Left cardiac atrium (tissue), 4 donors: ENCODE data around the gene ZDHHC18. TPM values are rescaled to one million over a fixed set of nuclear protein-coding genes. Genes with fewer than 3 reads are reported as not detected.
"Not testable (repeated sequence)": the region's sequence is repeated elsewhere in the genome, so short reads cannot be mapped to it uniquely, and the experiment has no call there.

Experiments
- ATAC-seq, 2 donors: fragments of 200-7000 bp; cut with Tn5 transposase; one replicate each; pipeline ENCODE4 v1.9.1; 2020; ENCODE audit warnings: mild to moderate bottlenecking in 2 of 2, moderate library complexity in 2 of 2
- DNase-seq: peaks from one replicate; pipeline ENCODE4 v3.0.0-alpha.2; 2020
- intact Hi-C, 2 donors: fragments of 100-400 bp; cut with DNase I; formaldehyde crosslinking; loops; one replicate each; pipeline versions ENCODE4 v1.14.1 to v1.15.1; 2022 to 2023
- total RNA-seq, 2 donors: library from RNA; stranded (reverse); fragmentation: NEBNext Ultra II Directional; extraction: Animal tissue kit (Norgen Biotek cat#: 25700); gene quantifications; one replicate each; pipeline ENCODE4 v1.2.1, GENCODE V29; 2021
- donor health status: DM: no; HTN: yes; CAD: no.
- donor health status: DM: no; HTN: yes; CAD: no; lungs with severe emphysema.
- donor health status: DM: yes; HTN: yes; CAD: no.
- donor health status: Dilated cardiomyopathy.

The ZDHHC18 gene
- total RNA-seq, 2 donors from 2014 or later = 15.6 to 18.6 TPM

DNA sequence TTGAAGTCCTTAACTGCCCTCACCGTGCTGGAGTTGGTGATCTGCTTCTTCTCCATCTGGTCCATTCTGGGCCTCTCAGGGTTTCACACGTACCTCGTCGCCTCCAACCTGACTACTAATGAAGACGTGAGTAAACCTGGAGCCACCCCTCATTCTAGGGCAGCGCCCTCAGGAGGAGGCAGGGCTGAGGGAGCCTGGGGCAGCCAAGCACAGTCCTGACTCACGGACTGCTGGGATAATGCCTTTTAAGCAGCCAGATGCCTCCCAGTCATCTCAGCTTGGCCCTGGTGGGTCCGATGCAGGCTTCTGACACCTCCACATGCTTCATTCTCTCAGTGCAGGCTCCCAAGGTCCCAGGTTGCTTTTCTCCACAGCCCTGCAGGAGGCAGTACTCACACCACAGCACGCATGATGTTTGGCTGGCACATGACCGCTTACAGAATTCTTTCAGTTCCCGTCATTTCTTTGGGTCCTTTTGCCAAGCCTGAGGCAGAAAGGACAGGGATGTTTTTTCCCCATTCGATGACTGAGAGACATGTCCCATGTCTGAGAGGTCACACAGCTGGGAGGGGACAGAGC is 24.7 kb downstream of the ZDHHC18 start:
- intact Hi-C loops = no loop called here
- DNase-seq = no peak
- ATAC-seq = no peak

DNA sequence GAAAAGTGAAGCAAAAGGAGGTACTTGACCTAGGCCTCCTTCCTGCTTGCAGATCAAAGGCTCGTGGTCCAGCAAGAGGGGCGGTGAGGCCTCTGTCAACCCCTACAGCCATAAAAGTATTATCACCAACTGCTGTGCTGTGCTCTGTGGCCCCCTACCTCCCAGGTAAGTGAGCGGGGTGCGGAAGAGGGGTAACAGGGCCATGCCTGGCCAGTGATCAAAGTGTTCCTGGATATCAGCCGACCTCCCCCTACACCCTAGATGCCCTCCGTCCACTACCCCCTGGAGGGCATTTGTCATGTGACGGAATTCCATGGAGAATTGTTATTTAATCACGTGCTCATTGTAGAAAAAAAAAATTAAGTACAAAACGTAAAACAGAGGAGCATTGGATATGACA is 26.2 kb downstream of the ZDHHC18 start:
- DNase-seq (no peak), ATAC-seq (no peak)
- intact Hi-C loops = loop anchor here in 1 of 2 donors (2.0 kb wide), 1 partner anchor 26 kb away; no protein-coding TSS in a partner anchor

DNA sequence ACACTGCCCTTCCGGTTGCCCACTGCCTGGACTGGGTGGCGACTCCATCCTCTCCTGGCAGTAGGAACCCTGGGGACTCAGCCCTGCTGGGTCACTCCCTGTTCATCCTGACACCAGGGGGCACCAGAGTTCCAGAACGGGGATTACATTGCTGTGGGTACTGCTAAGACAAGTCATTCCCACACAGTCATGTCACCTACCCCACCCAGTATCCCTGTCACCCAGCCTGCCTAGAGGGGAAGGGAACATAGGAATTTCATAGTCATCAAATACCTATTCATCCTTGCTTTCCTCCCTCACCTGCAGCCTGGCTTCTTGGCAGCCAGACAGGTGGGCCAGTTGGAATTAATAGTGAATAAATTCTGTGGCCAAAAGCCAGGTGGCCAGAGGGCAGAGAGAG is 26.7 kb downstream of the ZDHHC18 start:
- DNase-seq = peak; percentile 90
- intact Hi-C loops = loop anchor here in 1 of 2 donors (2.0 kb wide), 1 partner anchor 26 kb away; no protein-coding TSS in a partner anchor
- ATAC-seq = peak; percentile 83 to 89

DNA sequence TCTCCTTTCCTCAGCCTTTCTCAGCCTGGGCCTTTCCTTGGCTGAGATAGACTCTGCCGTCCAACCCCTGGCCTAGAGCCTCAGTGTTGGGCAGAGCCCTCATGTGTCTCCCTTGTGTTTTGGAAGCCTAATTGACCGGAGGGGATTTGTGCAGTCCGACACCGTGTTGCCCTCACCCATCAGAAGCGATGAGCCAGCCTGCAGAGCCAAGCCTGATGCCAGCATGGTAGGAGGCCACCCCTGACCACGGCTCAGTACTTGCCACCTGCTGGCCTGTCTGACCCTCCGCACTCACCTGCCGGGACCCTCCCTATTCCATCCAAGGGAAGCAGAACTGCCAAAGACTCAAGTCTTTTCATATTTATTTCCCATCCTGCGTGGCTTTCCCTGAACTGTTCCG is 27.1 kb downstream of the ZDHHC18 start:
- DNase-seq = no peak
- no peak for ATAC-seq
- intact Hi-C loops = loop anchor here in 1 of 2 donors (2.0 kb wide), 1 partner anchor 25 kb away; no protein-coding TSS in a partner anchor

DNA sequence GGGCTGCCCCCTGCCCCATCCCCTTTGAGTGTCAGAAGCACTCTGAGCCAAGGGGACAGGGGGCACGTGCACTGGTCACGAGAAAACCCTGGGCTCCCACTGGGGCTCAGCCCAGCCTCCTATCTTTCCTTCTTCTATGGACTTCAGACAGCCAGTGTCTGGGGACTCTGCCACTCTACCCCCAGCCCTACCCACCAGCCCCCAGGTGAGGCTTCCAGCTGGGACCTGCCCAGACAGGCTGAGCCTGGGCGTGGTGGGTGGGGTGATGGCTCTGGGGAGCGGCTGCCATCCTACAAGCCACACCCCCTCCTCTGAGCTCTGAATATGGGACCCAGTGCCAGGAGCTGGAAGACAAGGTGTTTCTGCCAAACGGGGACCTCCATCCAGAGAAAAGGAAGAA is 28.4 kb downstream of the ZDHHC18 start:
- intact Hi-C loops = no loop called here
- ATAC-seq (no peak), DNase-seq (no peak)

DNA sequence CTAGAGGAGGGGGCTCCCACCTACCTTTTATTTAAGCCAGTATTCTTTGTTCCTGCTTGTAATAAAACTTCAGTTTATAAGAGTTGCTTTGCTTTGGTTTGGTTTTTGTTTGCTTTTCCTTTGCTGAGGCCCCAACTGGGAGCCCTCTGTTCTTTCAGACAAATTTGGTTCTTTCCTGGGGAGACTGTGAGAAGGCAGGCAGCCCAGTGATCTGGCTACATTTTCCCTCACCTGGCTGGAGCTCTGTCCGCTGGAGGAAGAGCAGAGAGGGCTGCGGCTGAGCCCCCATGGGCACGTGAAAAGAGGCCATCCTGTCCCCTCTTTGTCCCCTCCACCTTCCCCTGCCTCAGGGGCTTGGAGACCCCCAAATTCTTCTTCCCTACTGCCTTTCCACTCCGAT is 29.1 kb downstream of the ZDHHC18 start:
- no peak for DNase-seq
- no peak for ATAC-seq
- intact Hi-C loops = no loop called here

DNA sequence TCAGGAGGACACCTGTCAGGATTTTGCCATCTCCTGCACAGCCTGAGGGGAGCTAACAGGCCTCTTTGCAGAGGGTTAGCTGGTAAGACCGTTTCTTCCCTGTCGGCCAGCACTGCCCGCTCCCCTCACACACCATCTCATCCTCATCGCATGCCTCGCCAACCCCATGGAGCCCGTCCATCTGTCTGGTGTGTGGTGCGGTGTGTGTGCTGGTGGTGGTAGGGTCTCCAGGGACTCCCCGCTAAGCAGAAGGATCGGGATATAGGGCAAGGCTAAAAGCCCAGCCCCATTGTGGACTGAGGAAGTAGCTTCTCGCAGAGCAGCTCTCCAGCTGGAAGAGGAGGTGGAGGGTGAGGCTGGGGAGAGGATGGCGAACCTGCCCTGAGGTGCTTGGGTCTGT is 29.7 kb downstream of the ZDHHC18 start:
- DNase-seq (no peak), ATAC-seq (no peak)
- intact Hi-C loops = no loop called here

DNA sequence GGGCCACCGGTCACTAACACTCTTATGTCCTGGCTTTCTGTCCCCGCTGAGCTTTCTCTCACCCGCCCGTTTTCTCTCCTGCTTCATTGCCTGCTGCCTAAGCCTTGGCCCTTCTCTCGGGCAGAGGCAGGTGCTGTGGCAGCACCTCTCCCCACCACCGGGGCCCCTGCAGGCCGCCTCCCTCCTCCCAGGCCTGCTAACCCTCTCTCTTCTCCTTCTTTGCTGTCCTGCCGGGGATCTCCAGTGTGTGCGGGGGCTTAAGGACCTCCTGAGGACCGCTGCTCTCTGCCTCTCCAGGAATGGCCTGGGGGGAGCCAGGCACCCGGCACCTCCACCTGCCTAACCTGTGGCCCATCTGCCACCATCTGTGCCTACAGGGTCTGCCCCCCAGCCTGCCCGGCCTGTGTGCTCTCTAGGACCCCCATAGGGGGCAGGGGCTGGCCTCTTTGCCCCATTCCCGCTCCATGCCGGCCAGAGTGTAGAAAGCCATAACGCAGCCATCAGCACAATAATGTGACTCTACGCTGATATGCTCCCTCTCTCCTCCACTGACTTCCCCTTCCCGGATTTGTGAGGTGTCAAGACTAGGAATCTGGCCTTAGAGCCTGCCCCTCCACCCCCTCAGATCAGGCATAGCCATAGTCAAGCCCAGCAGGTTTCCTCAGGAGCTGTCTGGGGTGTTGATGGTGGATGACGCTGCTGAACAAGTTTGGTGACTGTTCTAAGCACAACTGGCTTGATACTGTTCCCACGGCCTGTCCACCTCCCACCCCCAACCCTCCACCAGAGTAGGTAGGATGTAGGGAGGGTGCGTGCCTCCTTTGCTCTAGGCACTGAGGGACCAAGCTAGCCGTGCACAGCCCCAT is 30.3 kb downstream of the ZDHHC18 start:
- ATAC-seq = no peak

DNA sequence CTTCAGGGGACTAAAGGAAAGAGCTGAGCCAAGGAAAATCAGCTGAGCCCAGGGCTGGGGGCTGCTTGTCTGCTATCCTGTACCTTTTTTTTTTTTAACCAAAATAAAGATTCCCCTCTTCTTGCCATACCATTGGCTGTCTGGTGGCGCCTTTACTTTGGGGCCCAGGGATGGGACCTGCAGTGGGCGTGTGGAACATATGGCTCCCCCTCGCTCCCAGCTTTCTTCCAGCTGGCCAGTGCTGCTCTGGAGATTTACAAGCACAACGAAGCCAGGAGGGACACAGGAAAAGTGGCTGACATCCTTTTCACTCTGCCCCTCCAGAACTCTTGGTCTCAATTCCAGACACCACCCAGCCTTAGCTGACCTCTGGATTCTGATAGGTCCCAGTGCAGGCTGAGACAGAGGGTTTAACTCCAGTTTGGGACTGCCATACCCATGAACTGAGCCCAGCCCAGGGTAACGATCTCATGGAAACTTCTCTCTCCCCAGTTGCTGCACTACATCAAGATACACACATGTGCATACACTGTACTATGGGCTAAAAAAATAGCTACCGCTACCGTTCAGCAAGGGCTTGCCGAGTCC is 31.1 kb downstream of the ZDHHC18 start:
- DNase-seq (no peak), ATAC-seq (no peak)
- intact Hi-C loops = no loop called here

More for the DNA sequence above, 30.3 kb downstream of the ZDHHC18 start:
- intact Hi-C loops = no loop called here
- no peak for DNase-seq

DNA sequence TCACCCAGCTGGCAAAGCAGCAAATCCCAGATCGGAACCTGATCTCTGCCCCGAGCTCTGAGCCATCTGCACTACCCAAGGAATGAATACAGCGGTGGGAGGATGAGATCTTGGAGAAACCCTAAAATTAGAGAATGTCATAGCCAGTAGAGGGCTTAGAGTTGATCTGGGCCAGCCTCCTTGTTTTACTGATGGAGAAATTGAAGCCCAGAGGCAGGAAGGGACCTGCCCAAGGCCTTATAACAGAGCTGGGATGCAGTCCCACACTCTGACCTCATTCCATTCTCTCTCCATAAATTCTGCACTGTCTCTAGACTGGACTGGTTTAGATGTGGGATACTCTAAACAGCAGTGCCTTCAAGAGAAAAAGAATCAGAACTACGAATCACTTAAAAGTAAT is 31.7 kb downstream of the ZDHHC18 start:
- no peak for DNase-seq
- ATAC-seq = no peak
- intact Hi-C loops = no loop called here

DNA sequence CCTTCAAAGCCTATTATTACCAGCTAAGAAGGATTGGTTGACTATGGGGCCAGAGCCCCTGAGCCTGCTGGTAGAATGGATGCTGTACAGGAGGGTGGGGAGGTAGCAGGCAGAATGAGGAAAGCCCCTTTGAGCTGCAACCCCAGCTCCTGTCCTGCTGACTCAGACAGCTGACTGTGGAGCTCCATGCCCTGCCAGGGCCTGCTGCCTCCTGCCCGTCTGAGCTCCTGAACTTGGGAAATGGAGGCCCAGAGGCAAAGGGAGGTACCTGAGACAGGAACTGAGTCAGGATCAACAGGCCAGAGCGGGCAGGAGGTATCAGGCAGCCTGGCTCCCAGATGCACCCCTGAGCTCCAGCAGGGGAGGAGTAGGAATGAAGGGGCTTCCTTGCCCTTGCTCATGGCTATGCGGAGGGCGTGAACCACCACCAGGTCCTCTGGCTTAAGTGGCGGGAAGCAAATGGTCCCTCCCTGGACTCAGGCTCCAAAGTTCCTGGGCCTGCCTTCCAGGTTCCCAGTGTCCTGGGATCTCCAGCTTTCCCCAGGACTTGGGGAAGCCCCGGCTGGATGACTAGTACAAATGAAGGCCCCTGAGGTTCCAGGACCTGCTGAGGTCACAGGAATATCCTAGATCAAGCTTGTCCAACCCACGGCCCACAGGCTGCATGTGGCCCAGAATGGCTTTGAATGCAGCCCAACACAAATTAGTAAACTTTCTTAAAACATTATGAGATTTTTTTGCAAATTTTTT is 32.6 kb downstream of the ZDHHC18 start:
- no peak for DNase-seq
- intact Hi-C loops = no loop called here
- ATAC-seq = no peak

DNA sequence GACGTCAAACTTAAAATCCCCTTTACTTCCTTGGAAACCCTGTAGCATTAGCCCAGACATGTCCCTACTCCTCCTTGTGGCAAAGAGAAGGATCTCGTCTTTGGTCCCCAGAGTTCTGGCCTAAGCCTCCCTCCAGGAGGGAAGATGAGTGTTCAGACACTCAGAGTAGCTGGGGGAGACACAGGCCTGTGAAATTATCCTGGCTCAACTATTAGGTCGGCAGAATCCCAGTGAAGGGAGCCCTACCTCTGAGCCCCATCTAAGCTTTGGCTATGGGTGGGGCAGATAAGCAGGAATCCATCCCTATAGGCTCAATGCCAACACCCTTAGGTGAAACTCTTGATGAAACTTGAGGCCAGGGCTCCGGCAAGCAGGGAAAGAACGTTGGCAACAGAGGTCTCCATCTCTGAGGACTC is 34.8 kb downstream of the ZDHHC18 start:
- intact Hi-C loops = no loop called here
- ATAC-seq (no peak), DNase-seq (no peak)

DNA sequence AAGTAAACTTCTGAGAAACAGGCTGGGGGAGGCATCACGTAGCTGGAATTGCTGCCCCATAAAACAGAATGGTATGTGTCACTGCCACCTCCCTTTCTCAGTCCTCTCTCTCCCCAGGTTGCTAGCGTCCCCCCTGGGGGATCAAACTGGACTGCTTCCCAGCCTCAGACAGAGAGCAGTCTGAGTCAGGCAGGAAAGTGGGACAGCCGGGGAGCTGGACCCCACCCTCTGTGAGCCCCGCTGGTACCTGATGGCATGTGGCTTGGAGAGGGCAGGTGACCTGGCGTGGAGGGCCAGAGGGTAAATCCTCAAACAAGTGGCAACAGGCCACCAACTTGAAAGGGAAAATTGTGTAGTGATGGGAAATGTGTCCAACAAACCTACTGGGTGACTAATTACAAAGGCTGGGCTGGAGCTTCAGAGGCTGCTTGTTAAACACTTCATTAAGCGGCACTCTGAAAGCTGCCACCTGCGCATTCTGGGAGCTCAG is 35.4 kb downstream of the ZDHHC18 start:
- ATAC-seq (no peak), DNase-seq (no peak)
- intact Hi-C loops = no loop called here

DNA sequence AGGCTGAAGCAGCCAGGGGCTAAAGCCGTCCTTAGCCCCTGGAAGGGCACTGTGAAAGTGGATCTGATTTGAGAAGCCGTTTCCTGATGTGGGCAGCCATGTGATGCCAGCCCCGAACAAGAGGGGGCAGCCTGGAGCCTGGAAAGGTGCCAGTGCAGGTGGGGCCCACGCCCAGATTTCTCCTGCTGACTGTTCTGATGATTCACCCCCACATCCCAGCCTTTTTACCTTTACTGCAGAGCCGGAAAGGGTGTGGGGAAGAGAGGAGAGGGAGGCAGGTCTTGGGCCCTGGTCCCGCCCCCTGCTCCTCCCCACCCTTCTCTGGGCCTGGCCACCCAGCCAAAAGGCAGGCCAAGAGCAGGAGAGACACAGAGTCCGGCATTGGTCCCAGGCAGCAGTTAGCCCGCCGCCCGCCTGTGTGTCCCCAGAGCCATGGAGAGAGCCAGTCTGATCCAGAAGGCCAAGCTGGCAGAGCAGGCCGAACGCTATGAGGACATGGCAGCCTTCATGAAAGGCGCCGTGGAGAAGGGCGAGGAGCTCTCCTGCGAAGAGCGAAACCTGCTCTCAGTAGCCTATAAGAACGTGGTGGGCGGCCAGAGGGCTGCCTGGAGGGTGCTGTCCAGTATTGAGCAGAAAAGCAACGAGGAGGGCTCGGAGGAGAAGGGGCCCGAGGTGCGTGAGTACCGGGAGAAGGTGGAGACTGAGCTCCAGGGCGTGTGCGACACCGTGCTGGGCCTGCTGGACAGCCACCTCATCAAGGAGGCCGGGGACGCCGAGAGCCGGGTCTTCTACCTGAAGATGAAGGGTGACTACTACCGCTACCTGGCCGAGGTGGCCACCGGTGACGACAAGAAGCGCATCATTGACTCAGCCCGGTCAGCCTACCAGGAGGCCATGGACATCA is 36.5 kb downstream of the ZDHHC18 start, which contains the start of gene SFN:
Gene SFN (plus strand): TSS at position 369 of the 904 bp plus-strand sequence. CDS start 64 bp downstream, at position 433.
- no peak for ATAC-seq
- intact Hi-C loops = no loop called here
- peak; percentile 25 for DNase-seq

DNA sequence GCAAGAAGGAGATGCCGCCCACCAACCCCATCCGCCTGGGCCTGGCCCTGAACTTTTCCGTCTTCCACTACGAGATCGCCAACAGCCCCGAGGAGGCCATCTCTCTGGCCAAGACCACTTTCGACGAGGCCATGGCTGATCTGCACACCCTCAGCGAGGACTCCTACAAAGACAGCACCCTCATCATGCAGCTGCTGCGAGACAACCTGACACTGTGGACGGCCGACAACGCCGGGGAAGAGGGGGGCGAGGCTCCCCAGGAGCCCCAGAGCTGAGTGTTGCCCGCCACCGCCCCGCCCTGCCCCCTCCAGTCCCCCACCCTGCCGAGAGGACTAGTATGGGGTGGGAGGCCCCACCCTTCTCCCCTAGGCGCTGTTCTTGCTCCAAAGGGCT is 37.2 kb downstream of the ZDHHC18 start:
- intact Hi-C loops = no loop called here
- ATAC-seq (no peak), DNase-seq (no peak)

DNA sequence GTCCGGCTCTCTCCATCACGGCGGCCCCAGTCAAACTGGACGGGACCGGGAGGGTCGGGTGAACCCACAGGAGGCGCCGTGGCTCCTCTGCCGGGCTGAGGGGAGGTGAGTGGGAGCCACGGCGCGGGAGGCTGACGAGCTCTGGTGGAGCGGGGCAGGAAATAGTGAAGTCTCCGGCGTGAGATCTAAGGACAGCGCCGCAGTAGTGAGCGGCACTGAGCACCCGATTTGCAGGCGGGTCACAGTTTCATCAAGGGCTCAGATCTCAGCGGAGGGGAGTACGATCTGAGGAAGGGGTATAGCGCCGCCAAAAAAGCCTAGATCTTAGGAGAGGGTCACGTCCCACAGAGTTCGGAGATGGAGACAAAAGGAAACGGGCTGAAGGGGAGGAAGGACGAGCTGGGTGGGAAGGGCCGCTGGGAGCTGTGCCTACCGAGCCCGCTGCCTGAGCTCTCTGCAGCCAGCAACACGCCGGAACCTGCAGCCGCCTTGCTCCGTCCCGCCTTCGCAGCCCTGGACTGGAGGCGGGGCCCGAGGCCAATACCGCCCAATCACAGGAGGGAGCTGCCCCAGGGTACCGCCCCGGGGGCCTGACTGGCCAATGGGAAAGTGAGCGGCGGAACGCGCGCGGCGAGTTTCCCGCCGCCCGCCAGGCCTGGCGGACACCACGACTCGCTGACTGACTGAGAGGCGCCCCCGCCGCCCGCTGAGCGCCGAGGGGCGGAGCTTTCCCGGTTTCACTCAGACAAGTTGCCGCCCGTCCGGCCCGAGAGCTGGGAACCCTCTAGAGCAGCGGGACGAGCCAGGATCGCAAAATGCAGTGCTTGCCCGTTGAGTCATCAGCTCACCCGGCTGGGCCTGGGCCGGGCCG is 38.4 kb downstream of the ZDHHC18 start:
- DNase-seq = peak; percentile 98
- peak; percentile 98 for ATAC-seq
- intact Hi-C loops = no loop called here

DNA sequence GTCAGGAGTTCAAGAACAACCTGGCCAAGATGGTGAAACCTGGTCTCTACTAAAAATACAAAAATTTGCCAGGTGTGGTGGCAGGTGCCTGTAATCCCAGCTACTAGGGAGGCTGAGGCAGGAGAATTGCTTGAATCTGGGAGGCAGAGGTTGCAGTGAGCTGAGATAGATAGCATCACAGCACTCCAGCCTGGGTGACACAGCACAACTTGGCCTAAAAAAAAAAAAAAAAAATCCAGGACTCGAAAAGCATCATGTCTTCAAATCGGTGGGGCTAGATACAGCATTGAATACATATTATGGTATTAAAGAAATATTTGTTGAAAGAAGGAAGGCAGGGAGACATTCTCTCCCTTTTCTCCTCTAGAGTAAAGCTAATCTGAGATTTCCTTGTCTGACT is 46.6 kb downstream of the ZDHHC18 start:
- DNase-seq, ATAC-seq, intact Hi-C loops: not testable (repeated sequence)
